ENCODE measurements around the gene OR8G5.
"Not testable (repeated sequence)": the region's sequence is repeated elsewhere in the genome, so short reads cannot be mapped to it uniquely, and the experiment has no call there.

The OR8G5 gene

GRCh38 chr11:124256076-124256475 is at the start of gene OR8G5:
Gene OR8G5 (plus strand): TSS chr11:124256376. CDS start chr11:124264932, 8,556 bp downstream.
- DNase-seq (ENCODE audit: low spot score) = no peak

GRCh38 chr11:124207102-124207792 is 48.9 kb upstream of the OR8G5 start:
- DNase-seq (ENCODE audit: low spot score) = no peak

- no peak for DNase-seq (ENCODE audit: low spot score)
Measured at GRCh38 chr11:124209824-124210357, 46.3 kb upstream of the OR8G5 start.

- DNase-seq (ENCODE audit: low spot score) = no peak
Measured at GRCh38 chr11:124210421-124210820, 45.8 kb upstream of the OR8G5 start.

- DNase-seq (ENCODE audit: low spot score) = no peak
Measured at GRCh38 chr11:124211321-124211720, 44.9 kb upstream of the OR8G5 start.

GRCh38 chr11:124214027-124214426 is 42.1 kb upstream of the OR8G5 start:
- DNase-seq (ENCODE audit: low spot score) = no peak

GRCh38 chr11:124219126-124219525 is 37.0 kb upstream of the OR8G5 start:
- no peak for DNase-seq (ENCODE audit: low spot score)

- no peak for DNase-seq (ENCODE audit: low spot score)
Measured at GRCh38 chr11:124222407-124222806, 33.8 kb upstream of the OR8G5 start.

GRCh38 chr11:124224618-124225423 is 31.4 kb upstream of the OR8G5 start:
- DNase-seq (ENCODE audit: low spot score) = not testable (repeated sequence)

- DNase-seq (ENCODE audit: low spot score) = no peak
Measured at GRCh38 chr11:124225471-124225870, 30.7 kb upstream of the OR8G5 start.

- DNase-seq (ENCODE audit: low spot score) = no peak
Measured at GRCh38 chr11:124233376-124233775, 22.8 kb upstream of the OR8G5 start.

GRCh38 chr11:124238512-124238911 is 17.7 kb upstream of the OR8G5 start:
- DNase-seq (ENCODE audit: low spot score) = no peak

GRCh38 chr11:124240621-124241397 is 15.4 kb upstream of the OR8G5 start, which contains the start of gene OR8G1:
Gene OR8G1 (plus strand): TSS chr11:124241095. CDS start chr11:124249676, 8,581 bp downstream.
- no peak for DNase-seq (ENCODE audit: low spot score)

GRCh38 chr11:124249869-124250268 is 6.3 kb upstream of the OR8G5 start:
- not testable (repeated sequence) for DNase-seq (ENCODE audit: low spot score)

GRCh38 chr11:124265041-124265440 is 8.9 kb downstream of the OR8G5 start:
- not testable (repeated sequence) for DNase-seq (ENCODE audit: low spot score)

GRCh38 chr11:124270886-124271285 is 14.7 kb downstream of the OR8G5 start:
- DNase-seq (ENCODE audit: low spot score) = not testable (repeated sequence)

GRCh38 chr11:124274000-124274399 is 17.8 kb downstream of the OR8G5 start:
- no peak for DNase-seq (ENCODE audit: low spot score)

- DNase-seq (ENCODE audit: low spot score) = no peak
Measured at GRCh38 chr11:124276081-124276480, 19.9 kb downstream of the OR8G5 start.

GRCh38 chr11:124277207-124277606 is 21.0 kb downstream of the OR8G5 start:
- no peak for DNase-seq (ENCODE audit: low spot score)

- no peak for DNase-seq (ENCODE audit: low spot score)
Measured at GRCh38 chr11:124277804-124278203, 21.6 kb downstream of the OR8G5 start.

GRCh38 chr11:124278261-124278660 is 22.1 kb downstream of the OR8G5 start:
- DNase-seq (ENCODE audit: low spot score) = no peak
